Activated CD4-positive, alpha-beta T cell treated with anti-CD3 and anti-CD28 coated beads, Interleukin-2, amount 50 U/mL, for 48 hours (primary cell): ENCODE data around the gene COL9A3.

Experiments used
- DNase-seq, 2 experiments: peaks; one replicate each; pipeline ENCODE4 v3.0.0-alpha.2; 2020

COL9A3 gene

GRCh38 chr20:62816884-62817873 is at the start of gene COL9A3:
TSS of gene COL9A3 (plus strand) at chr20:62817050. CDS start at chr20:62817065, 15 bp downstream.
- no peak for DNase-seq

- DNase-seq, result no peak
Measured at GRCh38 chr20:62768234-62768546, 48.7 kb upstream of the COL9A3 start.

- DNase-seq, result no peak
Measured at GRCh38 chr20:62768551-62769287, 48.1 kb upstream of the COL9A3 start.

GRCh38 chr20:62769346-62770071 is 47.3 kb upstream of the COL9A3 start:
- DNase-seq, result no peak

GRCh38 chr20:62770111-62770910 is 46.5 kb upstream of the COL9A3 start:
- DNase-seq, result no peak

- no peak for DNase-seq
Measured at GRCh38 chr20:62770916-62771315, 45.9 kb upstream of the COL9A3 start.

- no peak for DNase-seq
Measured at GRCh38 chr20:62771396-62772102, 45.3 kb upstream of the COL9A3 start.

GRCh38 chr20:62772103-62772611 is 44.7 kb upstream of the COL9A3 start:
- DNase-seq, result no peak

GRCh38 chr20:62772619-62772989 is 44.2 kb upstream of the COL9A3 start:
- no peak for DNase-seq

- no peak for DNase-seq
Measured at GRCh38 chr20:62772990-62773844, 43.6 kb upstream of the COL9A3 start.

- DNase-seq, result no peak
Measured at GRCh38 chr20:62773845-62774714, 42.8 kb upstream of the COL9A3 start.

- DNase-seq, result peak; percentile 32 to 37
Measured at GRCh38 chr20:62774762-62775161, 42.1 kb upstream of the COL9A3 start.

GRCh38 chr20:62775206-62775605 is 41.6 kb upstream of the COL9A3 start:
- no peak for DNase-seq

- DNase-seq, result no peak
Measured at GRCh38 chr20:62776035-62776691, 40.7 kb upstream of the COL9A3 start.

GRCh38 chr20:62776692-62777527 is 39.9 kb upstream of the COL9A3 start:
- DNase-seq, result peak; percentile 73

- no peak for DNase-seq
Measured at GRCh38 chr20:62777528-62777830, 39.4 kb upstream of the COL9A3 start.

GRCh38 chr20:62778058-62778457 is 38.8 kb upstream of the COL9A3 start:
- DNase-seq, result no peak
